ENCODE results near the gene RBL2.

DNA sequence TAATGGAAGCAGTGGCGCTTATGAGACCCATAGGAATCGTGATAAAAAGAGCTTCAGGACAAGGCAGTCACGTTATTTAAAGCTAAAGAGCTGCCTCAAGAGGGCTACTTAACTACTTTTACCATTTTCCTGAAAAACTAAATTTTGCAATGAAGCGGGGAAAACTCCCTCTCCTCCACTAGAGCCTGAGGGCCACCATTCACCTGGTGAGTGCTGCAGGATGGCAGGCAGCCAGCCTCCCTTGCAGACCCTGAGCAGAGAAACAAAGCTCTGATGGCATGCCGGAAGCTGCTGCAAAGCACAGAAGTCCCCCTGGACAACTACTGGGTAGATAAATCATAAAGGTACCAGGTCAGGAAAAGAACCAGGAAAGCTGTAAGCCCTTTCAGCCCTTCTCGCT lies 60.4 kb downstream of the RBL2 start:
- no peak for TF ChIP-seq CTCF (IDR thresholded peaks at IDR 0.05)
- no peak for TF ChIP-seq EZH2 (IDR thresholded peaks at IDR 0.05; ENCODE audit: borderline replicate concordance, insufficient read depth, low read depth, low read length, poor library complexity, severe bottlenecking)

All from B cell (primary cell).